Stimulated activated naive B cell treated with anti-CD40 and anti-IgM and Interleukin-4, amounts not matched to agents 10 μg/mL and 1 μg/mL and 100 μg/mL, for 72 hours (primary cell): ENCODE results near the gene SLC4A2.

Source experiments
- ATAC-seq, 2 donors: fragments of 150-1000 bp; cut with Tn5 transposase; replicated peaks; 2 replicates each; pipeline ENCODE4 v1.10.0; 2021; ENCODE audit warnings: moderate library complexity in 1 of 2
- DNase-seq: peaks from one replicate; pipeline ENCODE4 v3.0.0; 2021
- H3K27ac Mint-ChIP-seq: one replicate; pipeline ENCODE4 v1.8.0; 2022; ENCODE audit warnings: mild to moderate bottlenecking, mixed read lengths
- H3K27me3 Mint-ChIP-seq, 2 donors: one replicate each; pipeline ENCODE4 v1.8.0; 2022; ENCODE audit warnings: mixed read lengths in 2 of 2
- H3K36me3 Mint-ChIP-seq, 2 donors: one replicate each; pipeline ENCODE4 v1.8.0; 2022; ENCODE audit warnings: mixed read lengths in 2 of 2, mild to moderate bottlenecking in 1 of 2
- H3K4me1 Mint-ChIP-seq, 2 donors: one replicate each; pipeline ENCODE4 v1.8.0; 2022; ENCODE audit warnings: mixed read lengths in 2 of 2, mild to moderate bottlenecking in 1 of 2
- H3K4me3 Mint-ChIP-seq, 2 donors: one replicate each; pipeline ENCODE4 v1.8.0; 2022; ENCODE audit warnings: mild to moderate bottlenecking in 2 of 2, mixed read lengths in 2 of 2, moderate library complexity in 1 of 2
- H3K9me3 Mint-ChIP-seq, 2 donors: one replicate each; pipeline ENCODE4 v1.8.0; 2022; ENCODE audit warnings: mixed read lengths in 2 of 2, mild to moderate bottlenecking in 1 of 2

SLC4A2 gene

GRCh38 chr7:151118108-151119054 lies 59.0 kb downstream of the SLC4A2 start:
- peaks cover 5 to 8% of the 10 kb centered on the region in 2 donors for H3K36me3 Mint-ChIP-seq
- no peaks in the 10 kb centered on the region for H3K9me3 Mint-ChIP-seq

GRCh38 chr7:151119055-151119415 lies 59.6 kb downstream of the SLC4A2 start:
- no peak for ATAC-seq

More at GRCh38 chr7:151118108-151119054, 59.0 kb downstream of the SLC4A2 start:
- Mint-ChIP-seq H3K27me3 (peaks cover 19 to 26% of the 10 kb centered on the region in 2 donors), H3K27ac (no peak overlapping the region), H3K4me3 (no peak overlapping the region), H3K4me1 (peaks cover 0 to 3% of the 10 kb centered on the region in 2 donors)
- ATAC-seq (no peak), DNase-seq (no peak)

GRCh38 chr7:151119902-151120301 lies 60.5 kb downstream of the SLC4A2 start:
- Mint-ChIP-seq H3K4me3 (no peak overlapping the region), H3K27ac (no peak overlapping the region), H3K9me3 (no peaks in the 10 kb centered on the region), H3K27me3 (peaks cover 22 to 34% of the 10 kb centered on the region in 2 donors), H3K4me1 (peaks cover 0 to 6% of the 10 kb centered on the region in 2 donors), H3K36me3 (peaks cover 12 to 13% of the 10 kb centered on the region in 2 donors)
- ATAC-seq = no peak
- no peak for DNase-seq

More at GRCh38 chr7:151119055-151119415, 59.6 kb downstream of the SLC4A2 start:
- Mint-ChIP-seq H3K9me3 (no peaks in the 10 kb centered on the region), H3K27me3 (peaks cover 22 to 27% of the 10 kb centered on the region in 2 donors), H3K4me1 (peaks cover 0 to 6% of the 10 kb centered on the region in 2 donors), H3K4me3 (no peak overlapping the region), H3K36me3 (peaks cover 12% of the 10 kb centered on the region in 2 donors), H3K27ac (no peak overlapping the region)
- DNase-seq = no peak

GRCh38 chr7:151120896-151121295 lies 61.5 kb downstream of the SLC4A2 start:
- no peaks in the 10 kb centered on the region for H3K9me3 Mint-ChIP-seq
- no peak for DNase-seq
- H3K27me3 Mint-ChIP-seq = peaks cover 19 to 30% of the 10 kb centered on the region in 2 donors
- ATAC-seq = no peak
- peak overlapping the region; percentile 56 for H3K27ac Mint-ChIP-seq
- H3K4me3 Mint-ChIP-seq = no peak overlapping the region
- peaks cover 0 to 6% of the 10 kb centered on the region in 2 donors for H3K4me1 Mint-ChIP-seq
- peaks cover 12 to 13% of the 10 kb centered on the region in 2 donors for H3K36me3 Mint-ChIP-seq

- H3K36me3 Mint-ChIP-seq = peaks cover 12 to 13% of the 10 kb centered on the region in 2 donors
- H3K27me3 Mint-ChIP-seq = peaks cover 17 to 23% of the 10 kb centered on the region in 2 donors
- no peak overlapping the region for H3K27ac Mint-ChIP-seq
- H3K4me3 Mint-ChIP-seq = no peak overlapping the region
- H3K9me3 Mint-ChIP-seq = no peaks in the 10 kb centered on the region
- DNase-seq (no peak), ATAC-seq (no peak)
- H3K4me1 Mint-ChIP-seq = peaks cover 0 to 6% of the 10 kb centered on the region in 2 donors
Observed at GRCh38 chr7:151121380-151122170, 62.2 kb downstream of the SLC4A2 start.

- H3K4me3 Mint-ChIP-seq = no peak overlapping the region
- no peaks in the 10 kb centered on the region for H3K9me3 Mint-ChIP-seq
- no peak for ATAC-seq
- peaks cover 0 to 6% of the 10 kb centered on the region in 2 donors for H3K4me1 Mint-ChIP-seq
- peaks cover 13 to 17% of the 10 kb centered on the region in 2 donors for H3K27me3 Mint-ChIP-seq
- DNase-seq = no peak
- no peak overlapping the region for H3K27ac Mint-ChIP-seq
- H3K36me3 Mint-ChIP-seq = peaks cover 12 to 13% of the 10 kb centered on the region in 2 donors
Observed at GRCh38 chr7:151122276-151122675, 62.9 kb downstream of the SLC4A2 start.

GRCh38 chr7:151122796-151123157 lies 63.4 kb downstream of the SLC4A2 start:
- ATAC-seq (no peak), DNase-seq (no peak)
- Mint-ChIP-seq H3K9me3 (no peaks in the 10 kb centered on the region), H3K27me3 (peaks cover 13 to 17% of the 10 kb centered on the region in 2 donors), H3K27ac (no peak overlapping the region), H3K4me1 (peaks cover 0 to 6% of the 10 kb centered on the region in 2 donors), H3K36me3 (peaks cover 12 to 13% of the 10 kb centered on the region in 2 donors), H3K4me3 (no peak overlapping the region)

GRCh38 chr7:151123158-151123821 lies 63.9 kb downstream of the SLC4A2 start:
- no peaks in the 10 kb centered on the region for H3K9me3 Mint-ChIP-seq

GRCh38 chr7:151123822-151124464 lies 64.6 kb downstream of the SLC4A2 start:
- H3K36me3 Mint-ChIP-seq = peaks cover 12 to 13% of the 10 kb centered on the region in 2 donors
- no peak overlapping the region for H3K27ac Mint-ChIP-seq
- no peak overlapping the region for H3K4me3 Mint-ChIP-seq
- peaks cover 0 to 3% of the 10 kb centered on the region in 2 donors for H3K4me1 Mint-ChIP-seq
- peaks cover 8 to 12% of the 10 kb centered on the region in 2 donors for H3K27me3 Mint-ChIP-seq
- ATAC-seq = peak; percentile 93 to 94
- DNase-seq = peak; percentile 65
- H3K9me3 Mint-ChIP-seq = no peaks in the 10 kb centered on the region

More at GRCh38 chr7:151123158-151123821, 63.9 kb downstream of the SLC4A2 start:
- H3K36me3 Mint-ChIP-seq = peaks cover 12 to 13% of the 10 kb centered on the region in 2 donors
- peaks cover 0 to 6% of the 10 kb centered on the region in 2 donors for H3K4me1 Mint-ChIP-seq
- ATAC-seq = no peak
- no peak overlapping the region for H3K4me3 Mint-ChIP-seq
- H3K27ac Mint-ChIP-seq = no peak overlapping the region
- H3K27me3 Mint-ChIP-seq = peaks cover 13 to 17% of the 10 kb centered on the region in 2 donors
- no peak for DNase-seq

GRCh38 chr7:151124481-151124880 lies 65.1 kb downstream of the SLC4A2 start:
- no peak overlapping the region for H3K27ac Mint-ChIP-seq
- peak in 1 of 2 donors; percentile 6 for ATAC-seq
- peaks cover 8 to 12% of the 10 kb centered on the region in 2 donors for H3K27me3 Mint-ChIP-seq
- no peak overlapping the region for H3K4me3 Mint-ChIP-seq
- H3K36me3 Mint-ChIP-seq = peaks cover 12 to 13% of the 10 kb centered on the region in 2 donors
- DNase-seq = no peak
- no peaks in the 10 kb centered on the region for H3K9me3 Mint-ChIP-seq
- H3K4me1 Mint-ChIP-seq = peaks cover 0 to 3% of the 10 kb centered on the region in 2 donors

- no peak for ATAC-seq
- DNase-seq = no peak
- Mint-ChIP-seq H3K4me1 (peaks cover 0 to 3% of the 10 kb centered on the region in 2 donors), H3K9me3 (no peaks in the 10 kb centered on the region), H3K36me3 (peaks cover 12 to 13% of the 10 kb centered on the region in 2 donors), H3K4me3 (no peak overlapping the region), H3K27me3 (peaks cover 8 to 12% of the 10 kb centered on the region in 2 donors), H3K27ac (no peak overlapping the region)
Observed at GRCh38 chr7:151124899-151125399, 65.6 kb downstream of the SLC4A2 start.

GRCh38 chr7:151125470-151125845 lies 66.1 kb downstream of the SLC4A2 start:
- Mint-ChIP-seq H3K36me3 (peaks cover 12 to 13% of the 10 kb centered on the region in 2 donors), H3K9me3 (no peaks in the 10 kb centered on the region), H3K4me1 (peaks cover 0 to 3% of the 10 kb centered on the region in 2 donors), H3K4me3 (no peak overlapping the region), H3K27ac (no peak overlapping the region), H3K27me3 (peaks cover 8 to 12% of the 10 kb centered on the region in 2 donors)
- ATAC-seq (no peak), DNase-seq (no peak)

- no peaks in the 10 kb centered on the region for H3K9me3 Mint-ChIP-seq
- no peak overlapping the region for H3K27ac Mint-ChIP-seq
- no peak for DNase-seq
- no peak overlapping the region for H3K4me3 Mint-ChIP-seq
- ATAC-seq = no peak
- peaks cover 12 to 13% of the 10 kb centered on the region in 2 donors for H3K36me3 Mint-ChIP-seq
- peaks cover 0 to 3% of the 10 kb centered on the region in 2 donors for H3K4me1 Mint-ChIP-seq
- peaks cover 8 to 12% of the 10 kb centered on the region in 2 donors for H3K27me3 Mint-ChIP-seq
Observed at GRCh38 chr7:151125846-151126481, 66.6 kb downstream of the SLC4A2 start.
